CD4-positive, alpha-beta T cell treated with Interleukin-21 for 1 hour (primary cell): ENCODE measurements around the gene CD3E.
A peak's percentile ranks its signal among the peaks of the same experiment; 100 is the strongest.

Experiments used
- DNase-seq: peaks from one replicate; pipeline ENCODE4 v3.0.0-alpha.2; 2020

The CD3E gene

GRCh38 chr11:118304568-118305248 is at the start of gene CD3E:
TSS of gene CD3E (plus strand) at chr11:118304730. CDS start at chr11:118304953, 223 bp downstream.
- peak; percentile 76 for DNase-seq

GRCh38 chr11:118258410-118258809 is 46.1 kb upstream of the CD3E start:
- no peak for DNase-seq

DNA sequence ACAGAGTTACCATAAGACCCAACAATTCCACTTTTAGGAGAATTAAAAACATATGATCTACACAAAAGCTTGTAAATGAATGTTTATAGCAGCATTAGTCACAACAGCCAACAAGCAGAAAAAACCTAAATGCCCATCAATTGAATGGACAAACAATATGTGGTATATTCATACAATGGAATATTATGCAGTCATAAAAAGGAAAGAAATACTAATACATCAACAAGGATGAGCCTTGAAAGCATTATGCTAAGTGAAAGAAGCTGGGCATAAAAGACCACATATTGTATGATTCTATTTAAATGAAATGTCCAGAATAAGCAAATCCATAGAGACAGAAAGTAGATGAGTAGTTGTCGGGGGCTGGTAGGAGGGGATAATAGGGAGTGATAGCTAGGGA is 45.4 kb upstream of the CD3E start:
- no peak for DNase-seq

DNA sequence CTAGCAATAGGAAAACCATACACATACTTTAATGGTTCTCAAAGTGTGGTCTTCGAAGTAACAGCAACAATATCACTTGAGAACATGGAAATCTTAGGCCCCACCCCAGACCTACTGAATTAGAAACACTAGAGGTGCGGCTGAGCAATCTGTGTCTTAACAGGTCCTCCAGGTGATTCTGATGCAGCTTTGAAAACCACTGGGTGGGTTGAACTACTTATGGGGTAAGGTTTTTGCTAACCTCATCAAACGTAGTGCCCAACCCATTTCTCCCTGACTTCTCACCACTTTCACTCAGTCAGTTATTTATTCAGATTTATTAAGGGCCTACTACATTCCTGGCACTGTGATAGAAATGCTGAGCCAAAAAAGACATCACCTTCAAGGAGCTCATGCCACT is 44.2 kb upstream of the CD3E start:
- no peak for DNase-seq

DNA sequence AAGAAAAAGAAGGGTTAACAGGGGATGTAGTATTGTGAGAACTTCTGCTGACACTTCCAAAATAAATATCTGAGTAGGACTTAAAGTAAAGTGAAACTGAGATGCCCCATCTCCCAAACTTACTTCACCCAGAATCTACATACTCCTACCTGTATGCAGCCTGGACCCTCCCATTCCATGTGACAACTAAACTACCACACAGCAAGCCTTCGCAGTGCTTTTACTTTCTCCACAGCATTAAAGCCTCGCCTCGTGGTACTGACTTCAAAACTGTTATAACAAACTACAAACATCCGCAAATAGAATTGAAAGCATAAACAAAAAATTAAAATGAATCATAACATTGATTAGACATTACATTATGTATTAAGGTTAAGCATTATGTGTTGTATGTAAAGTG is 41.4 kb upstream of the CD3E start:
- no peak for DNase-seq

DNA sequence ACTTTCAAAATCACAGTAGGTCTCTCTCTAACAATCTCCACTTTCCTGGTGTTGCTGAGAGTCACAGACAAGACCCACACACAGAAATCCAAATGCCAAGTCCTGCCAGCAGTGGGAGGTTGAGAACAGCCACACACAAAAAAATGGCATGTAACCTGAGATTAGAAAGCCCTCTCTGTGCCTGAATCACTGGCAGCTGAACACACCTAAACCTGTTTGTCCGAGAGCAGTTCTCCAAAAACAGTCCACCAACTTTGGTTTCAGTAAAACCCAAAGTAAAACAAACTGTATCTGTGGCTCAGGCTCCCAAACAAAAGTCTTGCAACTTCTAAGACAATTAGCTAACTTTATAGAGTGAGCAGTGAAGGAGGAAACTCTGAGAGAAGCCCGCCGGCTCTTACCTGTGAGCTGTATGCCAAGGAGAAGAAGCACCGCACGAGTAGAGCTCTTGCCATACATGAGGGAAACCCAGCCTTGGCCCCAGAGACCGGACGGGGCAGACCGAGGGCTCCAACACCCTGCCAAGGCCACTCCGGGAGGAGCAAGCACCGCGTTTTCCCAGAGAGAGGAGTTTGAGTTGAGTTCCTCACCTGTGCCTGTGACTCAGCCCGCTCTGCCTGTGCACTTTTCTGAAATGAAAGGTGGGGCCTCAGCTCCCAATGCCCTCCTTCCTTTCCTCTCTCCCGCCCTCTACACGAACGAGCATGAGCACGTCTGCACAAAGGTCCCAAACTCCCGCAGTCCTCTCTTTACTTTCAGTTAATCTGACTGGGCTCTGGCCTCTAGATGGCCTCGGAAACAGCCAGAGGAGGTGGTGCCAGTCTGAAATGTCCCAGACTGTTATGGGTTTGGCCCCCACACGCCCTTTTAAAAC is 40.6 kb upstream of the CD3E start, which contains the start of gene MPZL2:
MPZL2 (minus strand) TSS at position 603 of the 874 bp plus-strand sequence; CDS start at position 459, 144 bp downstream.
- no peak for DNase-seq

- DNase-seq: no peak
These were observed 39.7 kb upstream of the CD3E start for GRCh38 chr11:118264569-118265465.

DNA sequence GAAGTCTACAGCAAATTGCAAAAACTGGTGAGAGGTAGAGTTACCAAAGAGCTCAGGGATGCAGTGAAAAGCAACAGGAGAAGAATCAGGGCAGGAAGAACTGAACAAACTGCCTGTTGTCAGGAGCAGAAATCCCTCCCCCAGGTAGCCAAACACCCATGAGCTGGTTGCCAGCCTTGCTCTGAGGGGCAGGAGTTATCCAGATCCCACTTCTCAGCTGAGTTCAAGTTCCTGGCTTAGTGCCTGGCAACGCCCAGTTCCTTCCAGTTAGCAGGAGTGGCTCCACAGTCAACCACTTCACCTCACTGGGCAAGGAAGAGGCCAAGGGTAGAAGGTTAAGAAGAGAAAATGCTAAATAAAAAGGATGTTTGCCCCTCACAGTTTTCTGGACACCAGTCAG is 38.6 kb upstream of the CD3E start:
- no peak for DNase-seq

DNA sequence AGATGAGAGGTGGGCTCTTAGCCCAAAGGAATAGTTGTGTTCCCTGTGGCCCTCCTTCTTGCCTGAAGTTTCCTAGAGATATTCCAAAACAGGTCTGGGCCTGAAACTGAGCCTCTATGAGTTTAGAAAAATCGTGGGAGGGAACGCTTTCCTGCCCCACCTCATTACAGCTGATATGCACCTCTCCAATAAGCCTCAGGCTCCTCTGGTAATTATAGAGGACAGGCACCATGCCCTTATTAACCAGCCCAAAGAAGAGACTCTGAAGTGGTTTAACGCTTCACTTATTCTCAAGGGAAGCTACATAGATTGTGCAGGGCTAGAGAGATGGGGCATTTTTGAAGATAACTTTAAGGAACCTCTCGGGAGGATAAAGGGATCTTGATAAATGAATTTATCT is 37.0 kb upstream of the CD3E start:
- DNase-seq: no peak

DNA sequence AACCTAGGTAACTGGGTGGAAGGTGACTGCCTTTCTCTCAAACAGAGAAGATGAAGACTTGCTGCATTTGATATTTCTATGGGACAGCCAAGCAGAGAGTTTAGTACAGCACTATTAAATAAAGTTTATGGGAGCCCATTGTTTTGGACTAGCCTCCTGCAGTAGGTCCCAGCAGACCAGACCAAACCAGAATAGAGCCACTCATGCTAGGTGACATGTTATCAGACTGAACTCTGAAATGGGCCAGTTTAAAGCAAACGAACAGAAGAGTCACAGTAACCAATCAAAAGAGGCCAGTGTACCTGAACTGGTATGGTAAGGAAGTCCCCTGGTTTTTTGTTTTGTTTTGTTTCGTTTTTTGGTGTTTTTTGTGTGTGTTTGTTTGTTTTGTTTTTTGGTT is 32.5 kb upstream of the CD3E start:
- no peak for DNase-seq

- no peak for DNase-seq
These were observed 30.3 kb upstream of the CD3E start for GRCh38 chr11:118274186-118274585.

GRCh38 chr11:118275176-118275575 is 29.4 kb upstream of the CD3E start:
- no peak for DNase-seq

- no peak for DNase-seq
These were observed 28.1 kb upstream of the CD3E start for GRCh38 chr11:118276422-118276821.

- no peak for DNase-seq
These were observed 27.2 kb upstream of the CD3E start for GRCh38 chr11:118277312-118277711.

- DNase-seq: peak; percentile 41
These were observed 23.2 kb upstream of the CD3E start for GRCh38 chr11:118281284-118281683.

- DNase-seq: no peak
These were observed 21.9 kb upstream of the CD3E start for GRCh38 chr11:118282606-118283005.

DNA sequence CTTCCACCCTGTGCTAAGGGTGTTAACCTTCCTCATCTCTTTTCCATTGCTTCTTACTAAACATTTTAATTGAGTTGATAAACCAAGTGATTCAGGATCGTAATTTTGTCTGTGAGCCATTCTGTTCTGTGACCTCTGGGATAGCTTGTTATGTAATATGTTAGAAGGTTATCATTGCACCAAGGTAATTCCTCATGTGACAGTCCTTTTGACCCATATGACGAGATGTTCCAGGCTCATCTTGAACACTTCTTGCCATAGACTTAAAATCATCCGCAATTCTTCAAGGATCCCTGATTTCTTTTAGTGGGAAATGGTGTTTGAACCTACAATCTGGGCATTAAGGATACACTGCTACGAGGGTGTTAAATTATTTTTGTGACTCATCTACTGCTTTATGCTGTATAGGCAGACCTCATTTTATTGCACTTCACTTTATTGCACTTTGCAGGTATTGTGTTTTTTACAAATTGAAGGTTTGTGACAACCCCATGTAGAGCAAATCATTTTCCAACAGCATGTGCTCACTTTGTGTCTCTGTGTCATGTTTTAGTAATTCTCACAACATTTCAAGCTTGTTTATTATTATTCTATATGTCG is 21.4 kb upstream of the CD3E start:
- no peak for DNase-seq

DNA sequence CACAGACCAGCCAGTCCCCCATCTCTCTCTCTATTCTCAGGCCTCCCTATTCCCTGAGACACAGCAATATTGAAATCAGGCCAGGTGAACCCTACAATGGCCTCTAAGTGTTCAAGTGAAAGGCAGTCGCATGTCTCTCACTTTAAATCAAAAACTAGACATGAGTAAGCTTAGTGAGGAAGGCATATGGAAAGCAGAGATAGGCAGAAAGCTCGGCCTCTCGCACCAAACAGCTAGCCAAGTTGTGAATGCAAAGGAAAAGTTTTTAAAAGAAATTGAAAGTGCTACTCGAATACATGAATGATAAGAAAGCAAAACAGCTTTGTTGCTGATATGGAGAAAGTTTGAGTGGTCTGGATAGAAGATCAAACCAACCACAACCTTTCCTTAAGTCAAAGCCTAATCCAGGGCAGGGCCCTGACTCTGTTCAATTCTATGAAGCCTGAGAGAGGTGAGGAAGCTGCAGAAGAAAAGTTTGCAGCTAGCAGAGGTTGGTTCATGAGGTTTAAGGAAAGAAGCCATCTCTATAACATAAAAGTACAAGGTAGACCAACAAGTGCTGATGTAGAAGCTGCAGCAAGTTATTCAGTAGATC is 20.7 kb upstream of the CD3E start:
- no peak for DNase-seq

DNA sequence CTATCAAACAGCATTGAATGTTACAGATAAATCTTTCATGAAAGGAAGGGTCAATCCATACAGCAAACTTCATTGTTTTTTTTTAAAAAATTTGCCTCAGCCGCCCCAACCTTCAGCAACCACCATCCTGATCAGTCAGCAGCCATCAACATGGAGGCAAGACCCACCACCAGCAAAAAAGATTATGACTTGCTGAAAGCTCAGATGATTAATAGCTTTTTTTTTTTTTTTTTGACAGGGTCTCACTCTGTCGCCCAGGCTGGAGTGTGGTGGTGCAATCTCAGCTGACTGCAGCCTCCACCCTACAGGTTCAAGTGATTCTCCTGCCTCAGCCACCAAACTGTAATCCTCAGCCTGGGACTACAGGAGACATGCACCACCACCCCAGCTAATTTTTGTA is 18.0 kb upstream of the CD3E start:
- DNase-seq: no peak

GRCh38 chr11:118287006-118287405 is 17.5 kb upstream of the CD3E start:
- no peak for DNase-seq

- DNase-seq: no peak
These were observed 15.1 kb upstream of the CD3E start for GRCh38 chr11:118289401-118289800.

- DNase-seq: peak; percentile 73
These were observed 13.6 kb upstream of the CD3E start for GRCh38 chr11:118290923-118291322.
